Activated CD4-positive, alpha-beta memory T cell treated with anti-CD3 and anti-CD28 coated beads for 36 hours (primary cell): ENCODE results near the gene RAB17. TPM values are rescaled to one million over a fixed set of nuclear protein-coding genes. Genes with fewer than 3 reads are reported as not detected.

Experiments
- CTCF ChIA-PET: fragments of 350-600 bp; sonication (Branson Sonifier 250); formaldehyde crosslinking; loops from one replicate; lab custom pipeline; 2021; ENCODE audit warnings: antibody characterized with exemption, inconsistent platforms; lab: Charles Lee
- POLR2A ChIA-PET: fragments of 350-600 bp; sonication (Branson Sonifier 250); formaldehyde crosslinking; loops from one replicate; lab custom pipeline; 2021; ENCODE audit warnings: antibody characterized with exemption; lab: Charles Lee
- DNase-seq: peaks from one replicate; pipeline ENCODE4 v3.0.0-alpha.2; 2020
- H3K27ac Mint-ChIP-seq: one replicate; pipeline ENCODE4 v1.8.0; 2021; ENCODE audit warnings: mixed read lengths
- H3K27me3 Mint-ChIP-seq: one replicate; pipeline ENCODE4 v1.8.0; 2021; ENCODE audit warnings: mixed read lengths
- H3K36me3 Mint-ChIP-seq: one replicate; pipeline ENCODE4 v1.8.0; 2021; ENCODE audit warnings: mixed read lengths
- H3K4me1 Mint-ChIP-seq: one replicate; pipeline ENCODE4 v1.8.0; 2021; ENCODE audit warnings: low read depth, mixed read lengths
- H3K4me3 Mint-ChIP-seq: one replicate; pipeline ENCODE4 v1.8.0; 2021; ENCODE audit warnings: mild to moderate bottlenecking, mixed read lengths
- H3K9me3 Mint-ChIP-seq: one replicate; pipeline ENCODE4 v1.8.0; 2021; ENCODE audit warnings: mixed read lengths
- intact Hi-C: fragments of 100-400 bp; cut with micrococcal nuclease; formaldehyde crosslinking; loops from one replicate; pipeline ENCODE4 v1.15.1; 2023
- total RNA-seq, 2 experiments: library from RNA; stranded (reverse); gene quantifications; one replicate each; pipeline ENCODE4 v1.2.3, GENCODE V29; 2021

The RAB17 gene, protein sequence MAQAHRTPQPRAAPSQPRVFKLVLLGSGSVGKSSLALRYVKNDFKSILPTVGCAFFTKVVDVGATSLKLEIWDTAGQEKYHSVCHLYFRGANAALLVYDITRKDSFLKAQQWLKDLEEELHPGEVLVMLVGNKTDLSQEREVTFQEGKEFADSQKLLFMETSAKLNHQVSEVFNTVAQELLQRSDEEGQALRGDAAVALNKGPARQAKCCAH
- total RNA-seq, result not detected

DNA sequence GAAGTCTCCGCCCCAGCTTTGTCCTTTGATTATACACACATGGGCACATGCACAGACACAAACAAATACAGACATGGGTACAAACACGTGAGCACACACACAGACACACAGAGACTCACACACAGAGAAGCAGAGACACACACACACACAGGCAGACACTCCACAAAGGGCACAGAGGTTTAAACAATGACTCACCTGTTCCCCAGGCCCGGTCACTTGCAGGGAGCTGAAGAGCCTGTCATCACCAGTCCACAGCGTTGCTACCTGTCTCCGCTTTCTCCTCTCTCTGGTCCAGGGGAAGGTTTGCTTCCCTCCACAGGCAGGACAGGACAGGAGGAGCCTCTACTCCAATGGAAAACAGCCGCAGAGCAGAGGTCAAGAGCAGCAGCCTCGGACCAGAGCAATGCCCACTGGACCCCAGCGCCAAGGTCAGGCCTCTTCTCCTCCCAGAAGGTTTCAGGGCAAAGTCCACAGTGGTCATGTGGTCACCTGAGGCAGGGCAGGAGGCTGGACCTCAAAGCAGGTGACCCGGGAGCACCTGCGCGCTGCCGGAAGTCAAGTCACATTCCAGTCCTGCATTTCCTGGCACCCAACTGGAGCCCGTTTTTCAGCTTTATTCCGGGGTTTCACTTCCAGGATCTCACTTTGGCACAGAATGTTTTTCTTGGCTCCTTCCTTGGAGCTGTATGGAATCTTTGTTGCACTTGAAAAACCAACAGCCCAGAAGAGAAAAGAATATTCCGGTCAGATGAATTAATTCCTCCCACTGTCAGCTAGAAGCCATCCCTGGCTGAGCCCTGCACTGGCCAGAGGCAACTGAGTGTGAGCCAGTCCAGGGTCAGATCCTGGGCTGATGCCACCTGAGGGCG lies at the start of gene RAB17:
RAB17 (minus strand) TSS at position 463 of the 869 bp plus-strand sequence. CDS start 4,580 bp downstream, outside the sequence.
- no peaks in the 10 kb centered on the region for H3K9me3 Mint-ChIP-seq
- H3K4me3 Mint-ChIP-seq, result no peak within 1 kb of the TSS
- H3K36me3 Mint-ChIP-seq, result no peaks in the 10 kb centered on the region
- peaks cover 5% of the 10 kb centered on the region for H3K4me1 Mint-ChIP-seq
- no peak for DNase-seq
- intact Hi-C loops, result no loop called here
- H3K27me3 Mint-ChIP-seq, result no peaks in the 10 kb centered on the region
- POLR2A ChIA-PET, result no interaction called here
- no peak within 1 kb of the TSS for H3K27ac Mint-ChIP-seq
- CTCF ChIA-PET, result interaction anchor here (1.0 to 3.4 kb wide), 2 partner anchors 18 to 78 kb away, joined by 3 to 11 read pairs; no protein-coding TSS in a partner anchor

DNA sequence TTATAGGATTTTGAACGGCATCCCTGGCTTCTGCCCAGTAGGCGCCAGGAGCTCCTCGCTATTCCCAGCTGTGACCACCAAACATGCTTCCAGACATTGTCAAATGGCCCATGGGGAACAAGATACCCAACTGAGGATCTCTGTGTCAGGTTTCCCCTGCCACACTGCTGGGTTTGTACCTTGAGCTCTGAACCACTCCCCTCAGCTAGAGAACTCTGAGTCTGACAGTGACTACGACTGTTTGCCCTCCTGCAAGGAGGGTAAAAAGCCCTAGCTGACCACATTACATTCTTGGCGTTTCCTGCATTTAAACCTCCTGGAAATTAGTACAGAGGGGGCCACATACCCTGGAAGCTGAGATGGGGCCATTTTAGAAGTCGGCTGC lies 49.3 kb upstream of the RAB17 start:
- H3K4me1 Mint-ChIP-seq, result peaks cover 5% of the 10 kb centered on the region
- H3K27me3 Mint-ChIP-seq, result no peaks in the 10 kb centered on the region
- POLR2A ChIA-PET, result no interaction called here
- DNase-seq, result no peak
- CTCF ChIA-PET, result no interaction called here
- no peak overlapping the region for H3K27ac Mint-ChIP-seq
- H3K36me3 Mint-ChIP-seq, result no peaks in the 10 kb centered on the region
- peaks cover 2% of the 10 kb centered on the region for H3K9me3 Mint-ChIP-seq
- H3K4me3 Mint-ChIP-seq, result no peak overlapping the region
- intact Hi-C loops, result no loop called here

DNA sequence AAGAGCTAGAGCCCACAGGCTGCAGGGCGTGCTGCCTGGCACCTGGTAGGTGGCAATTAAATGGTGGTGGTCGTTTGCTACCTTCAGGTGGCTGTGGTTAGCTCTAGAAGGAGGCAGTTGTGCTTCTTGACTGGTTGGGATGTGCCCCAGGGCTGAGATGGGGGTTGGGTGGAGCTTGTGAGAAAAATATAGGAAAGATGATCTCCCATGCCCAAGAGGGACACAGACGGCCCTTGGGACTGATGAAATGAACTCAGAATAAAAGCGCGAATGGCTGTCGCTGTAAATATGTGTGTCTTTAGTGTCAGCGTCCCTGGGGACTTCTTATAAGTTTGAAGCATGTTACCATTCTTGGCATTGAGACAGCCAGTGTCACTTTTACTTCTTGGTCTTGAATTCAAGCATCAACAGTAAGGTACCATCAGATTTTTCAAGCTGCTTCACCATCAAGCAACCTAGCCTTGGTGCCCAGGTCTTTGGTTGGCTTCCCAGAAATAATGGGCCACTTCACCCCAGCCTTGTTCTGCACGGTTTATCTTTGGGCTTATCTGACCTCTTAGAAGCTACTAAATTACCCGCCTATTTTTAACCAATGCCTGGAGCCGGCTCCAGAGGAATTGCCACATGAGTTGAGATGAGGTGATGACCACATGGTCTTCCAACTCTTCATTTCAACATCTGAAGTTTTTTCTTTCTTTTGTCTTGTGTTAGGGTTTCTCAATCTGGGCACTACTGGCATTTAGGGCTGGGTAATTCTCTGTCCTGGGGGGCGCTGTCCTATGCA lies 48.7 kb upstream of the RAB17 start:
- DNase-seq, result no peak
- H3K4me1 Mint-ChIP-seq, result peaks cover 5% of the 10 kb centered on the region
- CTCF ChIA-PET, result no interaction called here
- peaks cover 7% of the 10 kb centered on the region for H3K9me3 Mint-ChIP-seq
- POLR2A ChIA-PET, result no interaction called here
- intact Hi-C loops, result no loop called here
- no peaks in the 10 kb centered on the region for H3K36me3 Mint-ChIP-seq
- H3K27me3 Mint-ChIP-seq, result no peaks in the 10 kb centered on the region
- no peak overlapping the region for H3K4me3 Mint-ChIP-seq
- H3K27ac Mint-ChIP-seq, result no peak overlapping the region

DNA sequence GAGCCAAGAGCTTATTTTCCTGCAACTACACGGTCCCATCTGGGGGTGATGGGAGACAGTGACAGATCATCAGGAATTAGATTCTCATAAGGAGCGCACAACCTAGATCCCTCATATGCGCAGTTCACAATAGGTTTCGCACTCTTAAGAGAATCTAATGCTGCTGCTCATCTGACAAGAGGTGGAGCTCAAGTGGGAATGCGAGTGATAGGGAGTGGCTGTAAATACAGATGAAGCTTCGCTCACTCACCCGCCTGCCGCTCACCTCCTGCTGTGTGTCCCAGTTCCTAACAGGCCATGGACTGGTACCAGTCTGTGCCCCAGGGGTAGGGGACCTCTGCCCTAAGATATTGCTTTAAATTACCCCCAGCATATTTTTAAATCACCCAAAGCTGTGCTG lies 47.6 kb upstream of the RAB17 start:
- POLR2A ChIA-PET, result no interaction called here
- H3K36me3 Mint-ChIP-seq, result no peaks in the 10 kb centered on the region

DNA sequence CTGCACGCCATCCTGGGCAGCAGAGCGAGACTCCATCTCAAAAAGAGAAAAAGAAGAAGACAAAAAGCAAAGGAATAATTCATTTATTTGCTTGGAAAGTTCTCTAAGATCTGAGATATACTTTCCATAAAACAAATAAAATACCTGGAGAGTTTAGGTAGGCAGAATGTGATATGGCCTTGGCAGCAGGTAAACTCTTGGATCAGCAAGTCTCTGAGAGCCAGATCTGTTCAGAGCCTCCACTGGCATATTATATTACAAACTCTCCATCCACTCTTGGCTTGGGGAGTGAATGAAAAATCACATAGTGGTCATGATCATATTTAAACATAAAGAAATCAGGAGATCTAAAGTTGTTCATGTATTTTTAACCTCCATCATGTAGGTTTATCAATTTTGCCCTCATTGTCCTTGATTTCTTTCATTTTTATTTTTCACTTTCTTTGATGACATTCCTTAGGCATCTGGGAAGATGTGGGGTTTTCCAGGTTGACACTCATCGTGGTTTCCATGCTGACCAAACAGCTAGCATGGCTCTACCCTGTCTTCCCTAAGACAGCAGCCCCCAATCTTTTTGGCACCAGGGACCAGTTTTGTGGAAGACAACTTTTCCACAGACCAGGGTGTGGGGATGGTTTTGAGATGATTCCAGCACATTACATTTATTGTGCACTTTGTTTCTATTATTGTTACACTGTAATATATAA lies 47.0 kb upstream of the RAB17 start:
- ChIA-PET CTCF (no interaction called here), POLR2A (no interaction called here)
- DNase-seq, result no peak
- Mint-ChIP-seq H3K27ac (no peak overlapping the region), H3K4me1 (peaks cover 5% of the 10 kb centered on the region), H3K27me3 (no peaks in the 10 kb centered on the region), H3K4me3 (no peak overlapping the region), H3K9me3 (peaks cover 7% of the 10 kb centered on the region), H3K36me3 (no peaks in the 10 kb centered on the region)
- intact Hi-C loops, result no loop called here

More for the DNA sequence above, 47.6 kb upstream of the RAB17 start:
- no peaks in the 10 kb centered on the region for H3K27me3 Mint-ChIP-seq
- intact Hi-C loops, result no loop called here
- DNase-seq, result no peak
- H3K27ac Mint-ChIP-seq, result no peak overlapping the region
- H3K9me3 Mint-ChIP-seq, result peaks cover 7% of the 10 kb centered on the region
- CTCF ChIA-PET, result no interaction called here
- H3K4me3 Mint-ChIP-seq, result no peak overlapping the region
- H3K4me1 Mint-ChIP-seq, result peaks cover 5% of the 10 kb centered on the region

DNA sequence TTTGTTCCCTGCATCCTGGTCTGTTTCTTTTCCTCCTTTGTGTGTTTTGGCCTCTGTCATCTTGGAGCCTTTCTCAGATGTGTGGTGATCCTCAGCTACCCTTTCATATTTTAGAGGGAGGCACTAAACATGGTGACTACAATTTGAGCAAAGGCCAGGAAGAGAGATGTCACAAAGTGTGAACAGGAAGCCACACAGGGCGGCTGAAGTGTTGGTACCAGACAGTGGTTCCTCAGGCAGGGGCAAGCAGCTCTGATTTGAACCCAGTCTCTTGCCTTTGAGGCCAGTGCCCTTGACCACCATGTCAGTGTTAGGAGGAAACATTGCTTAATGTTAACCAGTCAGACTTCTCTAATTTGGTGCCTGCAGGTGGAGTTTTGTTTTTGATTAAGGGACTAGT lies 46.0 kb upstream of the RAB17 start:
- H3K27me3 Mint-ChIP-seq, result no peaks in the 10 kb centered on the region
- H3K9me3 Mint-ChIP-seq, result peaks cover 7% of the 10 kb centered on the region
- ChIA-PET CTCF (no interaction called here), POLR2A (no interaction called here)
- H3K4me3 Mint-ChIP-seq, result no peak overlapping the region
- no peak overlapping the region for H3K27ac Mint-ChIP-seq
- intact Hi-C loops, result no loop called here
- no peaks in the 10 kb centered on the region for H3K36me3 Mint-ChIP-seq
- peaks cover 5% of the 10 kb centered on the region for H3K4me1 Mint-ChIP-seq
- DNase-seq, result no peak

DNA sequence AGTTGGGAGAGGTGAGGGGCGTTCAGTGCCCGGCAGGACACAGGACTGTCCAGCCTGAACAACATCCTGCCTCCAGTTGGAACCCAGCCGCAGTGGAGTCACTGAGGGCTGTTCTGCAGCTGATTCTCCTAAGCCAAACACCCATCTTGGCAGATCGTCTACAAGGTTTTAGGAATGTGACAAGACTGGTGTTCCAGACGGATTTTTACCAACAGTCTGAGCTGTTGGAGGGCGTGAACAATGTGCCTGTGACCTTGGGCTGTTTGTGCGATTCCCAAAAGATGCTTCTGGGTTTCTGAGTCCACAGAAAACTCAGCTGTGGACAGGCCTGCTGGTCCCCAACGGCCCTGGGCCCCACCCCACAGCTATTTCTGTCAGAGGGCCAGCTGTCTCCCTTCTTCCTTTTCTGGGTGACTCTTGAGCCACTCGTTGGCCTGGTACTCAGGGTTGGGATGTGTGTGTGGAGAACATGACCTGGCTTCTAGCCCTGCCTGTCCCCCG lies 42.6 kb upstream of the RAB17 start:
- Mint-ChIP-seq H3K27me3 (peaks cover 10% of the 10 kb centered on the region), H3K9me3 (peaks cover 7% of the 10 kb centered on the region), H3K27ac (no peak overlapping the region), H3K4me3 (no peak overlapping the region), H3K36me3 (no peaks in the 10 kb centered on the region), H3K4me1 (peaks cover 18% of the 10 kb centered on the region)
- ChIA-PET POLR2A (no interaction called here), CTCF (interaction anchor here (0.9 kb wide), 1 partner anchor 16 kb away, joined by 3 read pairs; no protein-coding TSS in a partner anchor)
- intact Hi-C loops, result no loop called here
- DNase-seq, result no peak

DNA sequence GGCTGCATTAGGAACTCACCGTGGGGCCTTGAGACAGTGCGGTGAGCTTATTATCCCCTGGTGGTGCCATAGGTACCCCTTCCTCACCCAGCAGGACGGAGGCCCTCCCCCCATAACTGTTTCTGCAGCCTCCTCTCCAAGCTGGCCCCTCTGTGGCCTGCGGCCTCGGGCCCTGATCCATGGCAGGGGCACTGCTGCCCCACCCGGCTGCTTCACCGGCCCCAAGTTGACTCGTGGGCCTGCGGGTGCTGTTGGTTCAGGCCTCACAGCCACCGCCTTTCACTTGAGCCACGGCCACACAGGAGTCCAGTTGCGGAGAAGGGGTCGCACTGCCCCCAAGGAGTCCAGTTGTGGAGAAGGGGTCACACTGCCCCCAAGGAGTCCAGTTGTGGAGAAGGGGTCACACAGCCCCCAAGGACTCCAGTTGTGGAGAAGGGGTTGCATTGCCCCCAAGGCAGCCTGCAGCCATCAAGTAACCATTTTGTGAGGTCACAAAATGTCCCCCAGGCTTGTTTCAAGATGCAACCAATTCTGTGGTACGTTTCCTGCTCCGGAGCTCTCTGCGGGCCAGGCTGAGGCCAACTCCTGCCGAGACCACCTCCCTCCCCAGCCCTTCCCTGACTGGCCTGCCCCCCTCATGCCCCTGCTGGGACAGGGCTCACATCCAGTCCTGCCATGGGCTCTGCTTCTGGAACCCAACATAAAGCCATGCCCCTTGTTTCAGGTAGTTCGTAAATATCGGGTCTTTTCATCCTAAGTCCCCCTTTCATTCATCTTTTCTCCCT lies 41.5 kb upstream of the RAB17 start:
- H3K36me3 Mint-ChIP-seq, result no peaks in the 10 kb centered on the region
- H3K9me3 Mint-ChIP-seq, result peaks cover 7% of the 10 kb centered on the region
- no peak for DNase-seq
- POLR2A ChIA-PET, result no interaction called here
- intact Hi-C loops, result no loop called here
- peaks cover 20% of the 10 kb centered on the region for H3K4me1 Mint-ChIP-seq
- CTCF ChIA-PET, result no interaction called here
- no peak overlapping the region for H3K27ac Mint-ChIP-seq
- peaks cover 13% of the 10 kb centered on the region for H3K27me3 Mint-ChIP-seq
- no peak overlapping the region for H3K4me3 Mint-ChIP-seq

DNA sequence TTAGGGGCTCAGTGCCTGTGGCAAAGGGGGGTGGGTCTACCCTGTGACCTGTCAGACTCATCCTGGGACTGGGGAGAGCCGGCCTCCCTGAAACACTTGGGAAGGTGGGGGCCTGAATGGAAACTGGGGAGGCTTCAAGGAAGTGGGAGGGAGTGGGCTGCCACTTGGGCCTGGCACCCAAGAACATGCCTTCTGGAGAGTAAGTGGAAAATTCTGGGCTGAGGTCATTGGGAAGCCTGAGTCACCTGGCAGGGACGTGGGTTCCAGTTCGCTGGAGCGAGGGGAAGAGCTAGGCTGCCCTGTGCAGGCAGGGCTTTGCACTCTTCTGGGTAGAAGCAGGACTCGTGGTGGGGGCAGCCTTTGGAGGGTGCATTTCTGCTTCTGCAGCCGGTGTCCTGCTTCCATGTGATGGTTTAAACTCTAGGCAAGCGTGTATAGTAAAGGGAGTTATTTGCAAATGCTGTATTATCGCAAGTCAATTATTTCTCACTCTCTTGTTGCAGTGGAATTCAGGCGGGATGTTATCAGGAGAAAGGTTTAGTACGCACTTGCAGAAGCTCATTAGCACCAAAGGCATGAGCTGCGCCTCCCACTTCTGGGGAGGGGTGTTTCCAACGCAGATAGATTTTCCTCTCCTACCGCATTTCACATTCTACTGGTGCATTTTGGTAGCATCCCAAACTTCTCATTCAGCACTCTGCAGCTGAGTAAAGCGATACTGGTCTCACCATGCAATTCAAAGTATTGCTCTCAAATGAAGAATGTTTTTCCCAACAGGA lies 40.7 kb upstream of the RAB17 start:
- DNase-seq, result no peak
- POLR2A ChIA-PET, result no interaction called here
- Mint-ChIP-seq H3K27me3 (peaks cover 21% of the 10 kb centered on the region), H3K9me3 (peaks cover 7% of the 10 kb centered on the region), H3K27ac (no peak overlapping the region), H3K36me3 (no peaks in the 10 kb centered on the region), H3K4me3 (no peak overlapping the region), H3K4me1 (peaks cover 15% of the 10 kb centered on the region)
- CTCF ChIA-PET, result no interaction called here
- intact Hi-C loops, result no loop called here

DNA sequence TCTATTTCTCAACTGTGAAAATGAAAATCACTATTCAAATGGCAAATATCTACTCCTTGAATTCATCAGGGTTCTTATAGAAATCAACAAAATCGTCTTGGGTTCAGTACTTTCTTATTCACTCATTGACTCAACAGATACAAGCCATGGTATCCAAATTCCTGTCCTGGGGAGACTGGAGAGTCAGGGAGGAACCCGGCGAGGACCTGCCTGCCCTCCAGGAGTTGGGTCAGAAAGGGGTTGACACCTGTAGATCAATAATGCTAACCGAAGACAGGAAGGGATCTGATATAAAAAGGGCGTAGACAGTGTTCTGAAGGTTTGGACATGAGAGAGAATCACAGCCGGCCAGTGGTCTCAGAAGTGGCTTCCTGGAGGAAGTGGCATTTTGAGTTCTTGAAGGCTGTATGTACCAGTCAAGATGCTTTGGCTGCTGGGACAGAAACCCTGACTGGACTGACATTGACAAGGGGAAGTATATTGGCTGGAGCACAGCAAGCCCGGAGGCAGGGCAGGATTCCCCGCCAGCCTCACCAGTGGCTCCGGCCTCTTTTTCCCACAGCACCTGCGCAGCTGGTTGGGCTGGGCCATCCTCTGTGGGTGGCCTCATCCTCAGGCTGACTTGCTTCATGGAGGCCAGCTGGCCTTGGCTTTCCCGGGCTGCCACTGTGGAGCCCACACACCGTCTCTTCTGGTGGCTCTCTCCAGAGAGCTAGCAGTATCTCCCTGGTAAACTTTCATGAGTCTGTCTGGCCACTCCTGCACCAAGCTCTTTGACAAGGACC lies 39.9 kb upstream of the RAB17 start:
- no peak overlapping the region for H3K4me3 Mint-ChIP-seq
- peaks cover 15% of the 10 kb centered on the region for H3K4me1 Mint-ChIP-seq
- POLR2A ChIA-PET, result no interaction called here
- CTCF ChIA-PET, result no interaction called here
- peaks cover 7% of the 10 kb centered on the region for H3K9me3 Mint-ChIP-seq
- intact Hi-C loops, result no loop called here
- H3K27ac Mint-ChIP-seq, result no peak overlapping the region
- peaks cover 23% of the 10 kb centered on the region for H3K27me3 Mint-ChIP-seq
- DNase-seq, result no peak
- no peaks in the 10 kb centered on the region for H3K36me3 Mint-ChIP-seq
